ENCODE data around the gene CD79B.

Gene CD79B

GRCh38 chr17:63880706-63881105, 51.4 kb downstream of the CD79B start:
- no peak for DNase-seq
- no peaks in the 10 kb centered on the region for H3K9me3 ChIP-seq (ENCODE audit: control insufficient read depth, low read length)
- H3K27me3 ChIP-seq (replicated peaks; ENCODE audit: control insufficient read depth, insufficient read depth, low read length, poor library complexity, severe bottlenecking) = no peaks in the 10 kb centered on the region
- no peak overlapping the region for H3K27ac ChIP-seq (ENCODE audit: insufficient read depth, low read length, poor library complexity, severe bottlenecking)
- H3K4me1 ChIP-seq (ENCODE audit: control insufficient read depth, insufficient read depth, low read length, poor library complexity, severe bottlenecking) = no peaks in the 10 kb centered on the region
- H3K4me3 ChIP-seq (ENCODE audit: insufficient read depth, low read depth, low read length, poor library complexity, severe bottlenecking) = no peak overlapping the region
- no peaks in the 10 kb centered on the region for H3K36me3 ChIP-seq (ENCODE audit: control insufficient read depth, insufficient read depth, low read length)
